ENCODE data around the gene METRN. TPM values are rescaled to one million over a fixed set of nuclear protein-coding genes. Genes with fewer than 3 reads are reported as not detected.

Gene METRN
- polyA plus RNA-seq, 1 donor (not counting 4 experiments of a cell fraction or from before 2014, with no cell fraction given) = 42.1 TPM

GRCh38 chr16:684961-685696 is 29.8 kb upstream of the METRN start:
- H2AFZ ChIP-seq (ENCODE audit: control insufficient read depth, low read length) = no peak overlapping the region
- H4K20me1 ChIP-seq (ENCODE audit: control insufficient read depth, extremely low read depth, insufficient read depth, low read length) = peaks cover 16% of the 10 kb centered on the region
- no peaks in the 10 kb centered on the region for H3K9me1 ChIP-seq (ENCODE audit: control insufficient read depth, extremely low read depth, insufficient read depth, low read length)
- H3K9ac ChIP-seq (ENCODE audit: control insufficient read depth, extremely low read depth, insufficient read depth, low read length) = no peak overlapping the region
- H3K4me3 ChIP-seq (ENCODE audit: control insufficient read depth in 2 of 3, extremely low read depth in 1 of 3, insufficient read depth in 2 of 3, low read depth in 1 of 3, low read length in 3 of 3) = peak overlapping the region in 1 of 3 experiments; percentile 60
- no peak overlapping the region for H3K27ac ChIP-seq (ENCODE audit: control insufficient read depth, insufficient read depth, low read length)
- peak overlapping the region; percentile 27 for H3K4me2 ChIP-seq (ENCODE audit: control insufficient read depth, extremely low read depth, insufficient read depth, low read depth, low read length)
- no peak for FAIRE-seq
- peaks cover 41% of the 10 kb centered on the region for H3K79me2 ChIP-seq (ENCODE audit: control insufficient read depth, insufficient read depth, low read length)
- H3K4me1 ChIP-seq (ENCODE audit: control insufficient read depth, extremely low read depth, insufficient read depth, low read length) = peaks cover 33% of the 10 kb centered on the region
- no peak for DNase-seq (ENCODE audit: low read depth, low spot score)
- H3K27me3 ChIP-seq (ENCODE audit: control insufficient read depth, extremely low read depth, insufficient read depth, low read length) = no peaks in the 10 kb centered on the region
- TF ChIP-seq EZH2 (IDR thresholded peaks at IDR 0.05; ENCODE audit: low read length) = no peak
- TF ChIP-seq CTCF (optimal IDR thresholded peaks at IDR 0.05 in 1 of 3, IDR thresholded peaks at IDR 0.05 in 1 of 3, conservative IDR thresholded peaks at IDR 0.05 in 1 of 3; ENCODE audit: extremely low read depth in 1 of 3, insufficient read depth in 2 of 3, low read length in 3 of 3) = no peak
- dilution Hi-C loops (cut with MboI; ENCODE audit: extremely low pct_ligation_motif_present, low sequenced_read_pairs) = no loop called here
- H3K36me3 ChIP-seq (ENCODE audit: control insufficient read depth in 2 of 2, extremely low read depth in 1 of 2, insufficient read depth in 2 of 2, low read length in 2 of 2) = peaks cover 12 to 37% of the 10 kb centered on the region in 2 experiments
- H3K9me3 ChIP-seq (ENCODE audit: control insufficient read depth, low read depth, low read length) = no peaks in the 10 kb centered on the region

GRCh38 chr16:685967-686366 is 29.0 kb upstream of the METRN start:
- H3K4me1 ChIP-seq (ENCODE audit: control insufficient read depth, extremely low read depth, insufficient read depth, low read length) = peaks cover 33% of the 10 kb centered on the region
- no peak for DNase-seq (ENCODE audit: low read depth, low spot score)

More at GRCh38 chr16:685967-686366, 29.0 kb upstream of the METRN start:
- TF ChIP-seq CTCF (optimal IDR thresholded peaks at IDR 0.05 in 1 of 3, IDR thresholded peaks at IDR 0.05 in 1 of 3, conservative IDR thresholded peaks at IDR 0.05 in 1 of 3; ENCODE audit: extremely low read depth in 1 of 3, insufficient read depth in 2 of 3, low read length in 3 of 3) (peak; percentile 36 to 79 (median 72)), EZH2 (IDR thresholded peaks at IDR 0.05; ENCODE audit: low read length) (no peak)
- H3K4me3 ChIP-seq (ENCODE audit: control insufficient read depth in 2 of 3, extremely low read depth in 1 of 3, insufficient read depth in 2 of 3, low read depth in 1 of 3, low read length in 3 of 3) = no peak overlapping the region
- no peak overlapping the region for H2AFZ ChIP-seq (ENCODE audit: control insufficient read depth, low read length)
- peaks cover 12 to 37% of the 10 kb centered on the region in 2 experiments for H3K36me3 ChIP-seq (ENCODE audit: control insufficient read depth in 2 of 2, extremely low read depth in 1 of 2, insufficient read depth in 2 of 2, low read length in 2 of 2)
- H3K9ac ChIP-seq (ENCODE audit: control insufficient read depth, extremely low read depth, insufficient read depth, low read length) = no peak overlapping the region
- peaks cover 2% of the 10 kb centered on the region for H3K27me3 ChIP-seq (ENCODE audit: control insufficient read depth, extremely low read depth, insufficient read depth, low read length)
- dilution Hi-C loops (cut with MboI; ENCODE audit: extremely low pct_ligation_motif_present, low sequenced_read_pairs) = no loop called here
- H3K79me2 ChIP-seq (ENCODE audit: control insufficient read depth, insufficient read depth, low read length) = peaks cover 39% of the 10 kb centered on the region
- FAIRE-seq = no peak
- no peak overlapping the region for H3K27ac ChIP-seq (ENCODE audit: control insufficient read depth, insufficient read depth, low read length)
- peaks cover 15% of the 10 kb centered on the region for H4K20me1 ChIP-seq (ENCODE audit: control insufficient read depth, extremely low read depth, insufficient read depth, low read length)
- H3K9me1 ChIP-seq (ENCODE audit: control insufficient read depth, extremely low read depth, insufficient read depth, low read length) = no peaks in the 10 kb centered on the region
- H3K9me3 ChIP-seq (ENCODE audit: control insufficient read depth, low read depth, low read length) = no peaks in the 10 kb centered on the region
- H3K4me2 ChIP-seq (ENCODE audit: control insufficient read depth, extremely low read depth, insufficient read depth, low read depth, low read length) = no peak overlapping the region
